Stimulated activated CD8-positive, alpha-beta memory T cell treated with anti-CD3 and anti-CD28 coated beads, Interleukin-7, amount 100 ng/mL, for 1 hour (primary cell): ENCODE measurements around the gene GABBR1.

ENCODE experiments used
- DNase-seq, 2 donors: peaks; one replicate each; pipeline ENCODE4 v3.0.0-alpha.2; 2020; ENCODE audit warnings: low read depth in 2 of 2

GABBR1 gene

GRCh38 chr6:29566856-29567255 lies 66.1 kb downstream of the GABBR1 start:
- DNase-seq: no peak

- DNase-seq: no peak
Observed at GRCh38 chr6:29564875-29565274, 68.1 kb downstream of the GABBR1 start.

- no peak for DNase-seq
Observed at GRCh38 chr6:29563435-29563965, 69.5 kb downstream of the GABBR1 start.

- no peak for DNase-seq
Observed at GRCh38 chr6:29561606-29562181, 71.3 kb downstream of the GABBR1 start.

- DNase-seq: no peak
Observed at GRCh38 chr6:29561091-29561490, 71.9 kb downstream of the GABBR1 start.

- DNase-seq: no peak
Observed at GRCh38 chr6:29559524-29560287, 73.3 kb downstream of the GABBR1 start, which contains the start of gene UBD. UBD (minus strand) TSS chr6:29559732; CDS start chr6:29559701, 31 bp downstream.

- no peak for DNase-seq
Observed at GRCh38 chr6:29558439-29559079, 74.4 kb downstream of the GABBR1 start.

GRCh38 chr6:29557320-29557719 lies 75.7 kb downstream of the GABBR1 start:
- no peak for DNase-seq

- no peak for DNase-seq
Observed at GRCh38 chr6:29554764-29555163, 78.2 kb downstream of the GABBR1 start.

- no peak for DNase-seq
Observed at GRCh38 chr6:29553268-29554057, 79.5 kb downstream of the GABBR1 start.

GRCh38 chr6:29552512-29553051 lies 80.4 kb downstream of the GABBR1 start:
- no peak for DNase-seq

GRCh38 chr6:29547573-29547972 lies 85.4 kb downstream of the GABBR1 start:
- DNase-seq: no peak

- no peak for DNase-seq
Observed at GRCh38 chr6:29537714-29538403, 95.1 kb downstream of the GABBR1 start.

GRCh38 chr6:29532320-29532951 lies 100.5 kb downstream of the GABBR1 start:
- DNase-seq: no peak

GRCh38 chr6:29531668-29532067 lies 101.3 kb downstream of the GABBR1 start:
- no peak for DNase-seq

- DNase-seq: no peak
Observed at GRCh38 chr6:29530671-29531310, 102.2 kb downstream of the GABBR1 start.

- no peak for DNase-seq
Observed at GRCh38 chr6:29529956-29530355, 103.0 kb downstream of the GABBR1 start.

GRCh38 chr6:29528988-29529560 lies 103.9 kb downstream of the GABBR1 start:
- no peak for DNase-seq

GRCh38 chr6:29528300-29528931 lies 104.6 kb downstream of the GABBR1 start:
- no peak for DNase-seq
